Rectal smooth muscle tissue (tissue), 1 donor: Measurements from ENCODE around the gene ZNF593OS.
A peak's percentile ranks its signal among the peaks of the same experiment; 100 is the strongest.

Experiments
- H3K27ac ChIP-seq: one replicate; pipeline ENCODE4 v1.7.0; 2013; ENCODE audit warnings: low read depth, low read length, inconsistent platforms
- H3K27me3 ChIP-seq: one replicate; pipeline ENCODE4 v1.7.0; 2013; ENCODE audit warnings: low read length; ENCODE audit not compliant: control insufficient read depth, insufficient read depth
- H3K36me3 ChIP-seq: one replicate; pipeline ENCODE4 v1.7.0; 2013; ENCODE audit warnings: low read length; ENCODE audit not compliant: control insufficient read depth, insufficient read depth
- H3K4me1 ChIP-seq: one replicate; pipeline ENCODE4 v1.7.0; 2013; ENCODE audit warnings: low read length; ENCODE audit not compliant: control insufficient read depth, insufficient read depth
- H3K4me3 ChIP-seq: one replicate; pipeline ENCODE4 v1.7.0; 2013; ENCODE audit warnings: low read length
- H3K9ac ChIP-seq: one replicate; pipeline ENCODE4 v1.7.0; 2013; ENCODE audit warnings: low read length

Gene ZNF593OS

DNA sequence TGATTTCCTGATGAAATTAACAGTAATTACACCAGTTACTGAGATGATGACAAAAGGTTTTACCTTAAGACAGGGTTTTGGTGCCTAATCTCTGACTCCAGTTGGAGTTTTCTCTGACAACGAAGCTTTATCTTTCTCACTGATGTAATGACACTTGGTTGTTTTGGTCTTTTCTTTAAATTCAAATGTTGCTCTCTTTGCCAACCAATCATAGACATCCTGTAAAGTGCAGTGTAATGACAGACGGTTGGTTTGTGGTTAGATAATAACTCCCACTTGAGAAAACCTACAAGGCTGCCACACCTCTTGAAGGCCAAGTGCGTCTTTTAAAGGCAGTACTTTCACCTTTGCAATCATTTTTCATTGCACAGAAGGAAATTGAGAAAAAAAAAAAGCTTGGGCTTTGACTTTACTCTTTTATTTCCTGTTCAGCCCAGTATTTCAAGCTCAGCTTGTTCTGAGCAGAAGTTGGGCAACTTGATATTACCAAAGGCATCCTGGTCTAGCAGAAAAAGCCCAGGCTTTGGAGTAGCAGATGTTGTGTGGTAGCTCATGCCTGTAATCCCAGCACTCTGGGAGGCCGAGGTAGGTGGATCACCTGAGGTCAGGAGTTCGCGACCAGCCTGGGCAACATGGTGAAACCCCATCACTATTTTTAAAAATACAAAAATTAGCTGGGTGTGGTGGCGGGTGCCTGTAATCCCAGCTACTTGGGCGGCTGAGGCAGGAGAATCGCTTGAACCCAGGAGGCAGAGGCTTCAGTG, 45.1 kb downstream of the ZNF593OS start:
- Histone ChIP-seq H3K36me3 (peaks cover 3% of the 10 kb centered on the region), H3K27me3 (no peaks in the 10 kb centered on the region), H3K9ac (no peak overlapping the region), H3K4me3 (peak overlapping the region; percentile 41), H3K4me1 (peaks cover 5% of the 10 kb centered on the region), H3K27ac (no peak overlapping the region)

DNA sequence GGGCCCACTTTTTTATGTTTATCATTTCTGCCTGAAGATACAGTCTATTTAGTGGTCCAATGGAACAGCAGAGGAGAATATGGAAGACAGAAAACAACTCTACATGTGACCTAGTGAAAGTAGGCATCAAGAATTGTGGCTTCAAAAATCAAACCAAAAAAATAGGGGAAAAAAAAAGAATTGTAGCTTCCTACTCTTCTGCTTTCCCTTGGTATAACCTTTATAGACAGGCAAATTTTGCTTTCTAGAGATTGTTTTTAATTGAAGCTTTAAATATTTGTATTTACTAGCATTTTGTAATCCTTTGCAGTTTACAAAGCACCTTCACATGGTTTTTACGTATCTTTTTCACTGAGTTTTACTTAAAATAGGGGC, 45.7 kb downstream of the ZNF593OS start:
- Histone ChIP-seq H3K27me3 (no peaks in the 10 kb centered on the region), H3K4me1 (peaks cover 5% of the 10 kb centered on the region), H3K27ac (no peak overlapping the region), H3K36me3 (peaks cover 3% of the 10 kb centered on the region), H3K9ac (no peak overlapping the region), H3K4me3 (no peak overlapping the region)

DNA sequence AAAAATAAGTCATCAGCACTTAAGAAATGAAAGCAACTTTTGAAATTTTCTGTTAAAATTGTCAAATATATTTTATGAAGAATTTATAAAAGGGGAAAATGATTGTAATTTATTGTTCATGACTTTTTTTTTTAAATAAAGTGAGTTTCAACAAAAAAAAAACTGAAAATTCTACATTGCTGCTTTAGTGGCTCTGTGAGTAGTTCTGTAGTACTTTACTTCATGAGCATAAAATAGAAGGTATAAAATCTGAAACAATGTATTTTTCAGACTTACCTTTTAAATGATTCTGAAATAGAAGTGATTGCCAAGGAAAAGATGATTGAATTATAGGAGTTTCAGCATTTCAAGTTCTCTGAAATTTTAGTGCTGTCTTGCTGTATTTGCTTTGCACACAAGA, 46.2 kb downstream of the ZNF593OS start:
- no peak overlapping the region for H3K4me3 ChIP-seq
- no peak overlapping the region for H3K27ac ChIP-seq
- peaks cover 3% of the 10 kb centered on the region for H3K36me3 ChIP-seq
- H3K9ac ChIP-seq: no peak overlapping the region
- no peaks in the 10 kb centered on the region for H3K27me3 ChIP-seq
- H3K4me1 ChIP-seq: peaks cover 5% of the 10 kb centered on the region

DNA sequence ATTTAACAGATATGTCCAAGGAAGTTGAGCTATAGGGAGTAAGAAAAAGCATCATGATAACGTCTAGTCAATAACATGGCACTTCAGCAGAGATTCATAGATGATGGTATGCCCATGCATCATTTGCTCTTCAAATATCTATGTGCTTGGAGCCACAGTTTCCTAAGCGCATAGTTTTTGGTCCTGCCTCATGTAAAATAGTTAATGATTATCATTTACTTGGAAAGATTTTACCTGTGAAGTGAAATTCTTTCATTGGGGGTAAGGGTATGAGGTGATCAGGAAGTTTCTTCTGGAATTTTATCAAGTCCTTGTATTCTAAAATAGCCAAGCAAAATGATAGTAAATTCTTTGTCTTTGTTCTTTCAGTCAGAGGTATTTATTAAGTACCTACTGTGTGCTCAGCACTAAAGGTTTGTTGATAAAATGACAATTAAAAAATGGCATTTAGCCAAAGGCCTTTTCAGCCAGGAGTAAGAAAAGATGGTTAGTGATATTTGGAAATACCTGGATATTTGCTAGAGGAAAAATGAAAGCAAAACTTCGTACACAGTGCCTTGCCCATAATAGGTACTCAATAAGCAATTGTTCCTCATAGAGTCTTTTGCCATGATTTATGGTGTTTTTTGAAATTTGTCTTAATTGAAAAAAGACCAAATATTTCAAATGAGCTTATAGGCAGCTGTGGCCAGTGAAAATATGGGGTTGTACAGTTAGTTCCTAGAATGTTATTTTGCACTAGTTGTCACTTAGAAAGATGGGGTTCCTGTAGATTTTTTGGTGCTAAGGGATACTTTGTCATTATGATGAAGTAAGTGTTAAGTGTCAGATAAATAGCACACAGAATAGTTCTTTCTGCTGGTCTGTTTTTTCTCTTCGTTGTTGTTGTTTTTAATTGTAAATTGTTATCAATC, 47.0 kb downstream of the ZNF593OS start:
- peaks cover 5% of the 10 kb centered on the region for H3K4me1 ChIP-seq
- H3K4me3 ChIP-seq: no peak overlapping the region
- no peak overlapping the region for H3K27ac ChIP-seq
- H3K9ac ChIP-seq: no peak overlapping the region
- peaks cover 3% of the 10 kb centered on the region for H3K36me3 ChIP-seq
- no peaks in the 10 kb centered on the region for H3K27me3 ChIP-seq

DNA sequence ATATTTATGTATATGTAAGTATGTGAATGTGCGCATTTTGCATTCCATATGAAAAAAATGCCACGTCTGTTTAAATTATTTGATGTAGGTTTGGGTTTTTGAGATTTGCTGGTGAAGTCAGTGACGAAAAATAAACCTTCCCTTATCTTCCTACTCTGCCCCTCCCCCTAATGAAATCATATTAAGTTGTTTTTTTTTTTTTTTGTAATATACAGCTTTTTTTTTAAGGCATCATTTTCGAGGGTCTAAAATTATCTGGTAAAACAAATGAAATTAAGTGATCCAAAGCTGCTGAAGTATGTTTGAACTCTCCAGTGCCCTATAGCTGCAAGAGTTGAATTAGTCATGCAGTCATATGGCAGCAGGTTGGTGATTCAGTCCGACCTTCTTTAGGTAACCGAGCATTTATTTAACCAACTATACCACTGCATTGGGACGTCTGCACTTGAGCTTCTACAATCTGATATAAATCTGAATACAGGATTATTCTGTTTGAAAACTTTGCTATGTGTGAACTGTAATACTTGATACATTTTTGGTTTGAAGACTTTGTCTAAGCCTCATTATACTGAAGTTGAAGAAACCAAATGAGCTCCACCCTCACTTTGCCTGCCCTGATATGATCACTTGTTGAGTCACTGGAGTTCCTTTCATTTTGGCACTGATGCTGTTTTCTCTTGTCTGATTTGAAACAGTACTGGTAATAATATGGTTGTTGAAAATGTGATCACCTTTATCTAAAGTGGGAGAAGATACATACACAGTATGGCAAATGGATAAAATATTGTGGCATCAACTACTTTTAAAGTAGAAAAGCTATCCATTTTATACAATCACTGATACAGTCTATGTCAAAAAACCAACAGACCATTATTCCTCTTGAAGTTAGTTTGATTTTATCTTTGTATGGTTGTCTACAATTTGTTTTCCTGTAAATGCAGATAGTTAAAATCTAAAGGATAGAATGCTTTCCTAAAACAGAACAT, 48.4 kb downstream of the ZNF593OS start:
- Histone ChIP-seq H3K27ac (no peak overlapping the region), H3K36me3 (peaks cover 8% of the 10 kb centered on the region), H3K4me1 (peaks cover 5% of the 10 kb centered on the region), H3K9ac (no peak overlapping the region), H3K27me3 (no peaks in the 10 kb centered on the region), H3K4me3 (no peak overlapping the region)

DNA sequence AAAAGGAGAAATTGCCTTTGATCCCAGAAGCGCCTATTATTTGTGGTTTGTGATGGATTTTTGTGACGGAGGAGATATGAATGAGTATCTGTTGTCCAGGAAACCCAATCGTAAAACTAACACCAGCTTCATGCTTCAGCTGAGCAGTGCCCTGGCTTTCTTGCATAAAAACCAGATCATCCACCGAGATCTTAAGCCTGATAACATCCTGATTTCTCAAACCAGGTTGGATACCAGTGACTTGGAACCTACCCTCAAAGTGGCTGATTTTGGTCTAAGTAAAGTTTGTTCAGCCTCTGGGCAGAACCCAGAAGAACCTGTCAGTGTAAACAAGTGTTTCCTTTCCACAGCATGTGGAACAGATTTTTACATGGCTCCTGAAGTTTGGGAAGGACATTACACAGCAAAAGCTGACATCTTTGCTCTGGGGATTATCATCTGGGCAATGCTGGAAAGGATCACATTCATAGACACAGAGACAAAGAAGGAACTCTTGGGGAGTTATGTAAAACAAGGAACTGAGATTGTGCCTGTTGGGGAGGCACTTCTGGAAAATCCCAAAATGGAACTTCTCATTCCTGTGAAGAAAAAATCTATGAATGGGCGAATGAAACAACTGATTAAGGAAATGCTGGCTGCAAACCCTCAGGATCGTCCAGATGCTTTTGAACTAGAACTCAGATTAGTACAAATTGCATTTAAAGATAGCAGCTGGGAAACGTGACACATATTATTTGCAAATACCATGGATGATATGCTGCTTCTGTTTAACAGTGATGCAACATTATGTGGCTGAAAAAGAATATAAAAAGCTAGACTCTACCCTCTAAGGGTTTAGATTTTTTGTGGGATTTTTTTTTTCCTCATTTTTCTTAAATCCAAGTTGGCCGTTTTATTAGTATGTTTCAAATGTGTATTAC, 49.5 kb downstream of the ZNF593OS start:
- no peaks in the 10 kb centered on the region for H3K27me3 ChIP-seq
- peaks cover 8% of the 10 kb centered on the region for H3K36me3 ChIP-seq
- H3K4me1 ChIP-seq: peaks cover 5% of the 10 kb centered on the region
- H3K9ac ChIP-seq: no peak overlapping the region
- no peak overlapping the region for H3K4me3 ChIP-seq
- H3K27ac ChIP-seq: peak overlapping the region; percentile 38

DNA sequence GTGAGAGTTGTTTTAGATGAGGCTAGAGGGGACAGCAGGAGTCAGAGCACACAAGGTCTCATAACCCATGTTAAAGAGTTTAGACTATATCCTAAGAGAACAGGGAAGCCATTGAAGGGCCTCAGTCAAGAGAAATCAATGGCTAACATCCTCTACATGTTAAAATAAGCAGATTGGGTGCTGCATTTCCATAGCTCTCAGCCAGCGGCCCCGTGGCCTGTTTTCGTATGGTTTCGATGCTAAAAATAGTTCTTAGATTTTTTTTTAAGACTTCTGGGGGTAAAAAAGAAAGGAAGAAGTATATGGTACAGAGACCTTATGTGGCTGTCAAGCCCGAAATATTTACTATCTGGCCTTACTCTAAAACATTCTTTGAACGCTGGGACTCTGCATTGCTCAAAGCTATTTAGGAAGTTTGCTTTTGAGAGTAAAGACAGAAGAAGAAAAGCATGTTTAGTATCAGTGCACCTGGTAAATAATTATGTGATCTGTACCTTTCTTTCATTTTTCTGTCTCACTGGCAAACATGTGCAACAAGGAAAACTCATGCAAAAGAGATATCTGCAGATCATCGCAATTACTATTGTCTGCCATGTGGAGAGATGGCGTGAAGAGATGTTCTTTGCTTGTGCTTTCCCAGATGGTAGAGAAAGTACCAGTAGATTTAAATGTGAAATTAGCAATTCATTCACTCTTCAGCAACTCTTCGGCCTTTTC, 51.6 kb downstream of the ZNF593OS start:
- H3K36me3 ChIP-seq: peaks cover 8% of the 10 kb centered on the region
- H3K9ac ChIP-seq: no peak overlapping the region
- H3K27me3 ChIP-seq: no peaks in the 10 kb centered on the region
- peaks cover 5% of the 10 kb centered on the region for H3K4me1 ChIP-seq
- no peak overlapping the region for H3K4me3 ChIP-seq
- H3K27ac ChIP-seq: no peak overlapping the region
